Breast epithelium (tissue), 4 donors: ENCODE measurements around the gene CA9. TPM values are rescaled to one million over a fixed set of nuclear protein-coding genes. Genes with fewer than 3 reads are reported as not detected.

Source experiments
- DNase-seq, 2 donors: peaks; one replicate each; pipeline ENCODE4 v3.0.0-alpha.2; 2019; ENCODE audit warnings: low spot score in 2 of 2
- H3K27ac ChIP-seq, 2 donors: fragments of 200-600 bp; sonication (generic) in 1 of 2; one replicate each; pipeline ENCODE4 v1.5.1; 2016 to 2019; ENCODE audit warnings: mild to moderate bottlenecking in 1 of 2
- H3K27me3 ChIP-seq, 2 donors: fragments of 200-600 bp; sonication (generic) in 1 of 2; one replicate each; pipeline versions ENCODE4 v1.5.1 to v1.6.0; 2017 to 2019; ENCODE audit warnings: control low read depth in 1 of 2, mild to moderate bottlenecking in 1 of 2
- H3K36me3 ChIP-seq: fragments of 200-600 bp; one replicate; pipeline ENCODE4 v1.5.1; 2019
- H3K4me1 ChIP-seq, 2 donors: fragments of 200-600 bp; sonication (generic); one replicate each; pipeline ENCODE4 v1.5.1; 2016 to 2019; ENCODE audit warnings: control low read depth in 1 of 2
- H3K4me3 ChIP-seq, 3 donors: fragments of 200-600 bp; sonication (generic); 1 replicate in 2 of 3; 2 replicates in 1 of 3; pipeline ENCODE4 v1.5.1; 2016 to 2019; ENCODE audit warnings: mild to moderate bottlenecking in 3 of 3, moderate library complexity in 2 of 3
- H3K9me3 ChIP-seq, 2 donors: fragments of 200-600 bp; sonication (generic) in 1 of 2; one replicate each; pipeline ENCODE4 v1.5.1; 2016 to 2019; ENCODE audit warnings: control low read depth in 1 of 2
- CTCF ChIP-seq, 3 donors: fragments of 450-650 bp; IDR thresholded peaks; one replicate each; pipeline ENCODE4 v1.5.1; 2016 to 2017; ENCODE audit warnings: antibody characterized with exemption in 3 of 3, mild to moderate bottlenecking in 3 of 3, moderate library complexity in 3 of 3
- POLR2A ChIP-seq: fragments of 450-650 bp; IDR thresholded peaks from one replicate; pipeline ENCODE4 v1.6.1; 2016; ENCODE audit warnings: antibody characterized with exemption, mild to moderate bottlenecking, moderate library complexity
- POLR2AphosphoS5 ChIP-seq, 3 donors: sonication (generic); formaldehyde crosslinking; IDR thresholded peaks; one replicate each; pipeline ENCODE4 v1.6.1; 2017; ENCODE audit warnings: antibody characterized with exemption in 3 of 3
- intact Hi-C: fragments of 100-400 bp; cut with DNase I; formaldehyde crosslinking; loops from one replicate; pipeline ENCODE4 v1.15.1; 2023; ENCODE audit warnings: low total_unique reads
- total RNA-seq, 3 donors: library from RNA; depleted of rRNA; stranded (reverse); fragments of >200 nt; gene quantifications; one replicate each; pipeline ENCODE4 v1.1.0, GENCODE V29; 2016

CA9 gene
- total RNA-seq, 3 donors from 2014 or later, result 0.16 to 5.0 TPM; not detected in 1

- Histone ChIP-seq H3K27ac (peak overlapping the region in 1 of 2 donors; percentile 98), H3K4me3 (no peak overlapping the region), H3K9me3 (no peaks in the 10 kb centered on the region), H3K27me3 (no peaks in the 10 kb centered on the region), H3K4me1 (no peaks in the 10 kb centered on the region), H3K36me3 (no peaks in the 10 kb centered on the region)
- TF ChIP-seq POLR2AphosphoS5 (IDR thresholded peaks at IDR 0.05) (no peak), POLR2A (no peak)
- intact Hi-C loops, result loop anchor here (5.0 kb wide), 1 partner anchor 176 kb away; no protein-coding TSS in a partner anchor
- no peak for DNase-seq
Observed at GRCh38 chr9:35656348-35656747, 17.4 kb upstream of the CA9 start.

GRCh38 chr9:35656831-35657545 is 16.7 kb upstream of the CA9 start:
- Histone ChIP-seq H3K36me3 (no peaks in the 10 kb centered on the region), H3K4me3 (peak overlapping the region; percentile 89 to 96 (median 92)), H3K27ac (peak overlapping the region; percentile 98), H3K9me3 (no peaks in the 10 kb centered on the region), H3K27me3 (no peaks in the 10 kb centered on the region), H3K4me1 (no peaks in the 10 kb centered on the region)
- TF ChIP-seq POLR2AphosphoS5 (IDR thresholded peaks at IDR 0.05) (no peak), POLR2A (no peak), CTCF (IDR thresholded peaks at IDR 0.05) (no peak)
- peak in 1 of 2 donors; percentile 53 for DNase-seq
- intact Hi-C loops, result loop anchor here (5.0 kb wide), 1 partner anchor 175 kb away; no protein-coding TSS in a partner anchor

GRCh38 chr9:35657546-35658136 is 16.1 kb upstream of the CA9 start, which contains the start of gene RMRP:
TSS of gene RMRP (minus strand) at chr9:35658019.
- Histone ChIP-seq H3K36me3 (no peaks in the 10 kb centered on the region), H3K27me3 (no peaks in the 10 kb centered on the region), H3K4me1 (no peaks in the 10 kb centered on the region), H3K9me3 (no peaks in the 10 kb centered on the region), H3K27ac (peak within 1 kb of the TSS; percentile 98), H3K4me3 (peak within 1 kb of the TSS; percentile 89 to 96 (median 92))
- peak; percentile 94 to 98 for DNase-seq
- intact Hi-C loops, result loop anchor here (5.0 kb wide), 1 partner anchor 175 kb away; no protein-coding TSS in a partner anchor
- TF ChIP-seq CTCF (IDR thresholded peaks at IDR 0.05) (peak; percentile 46 to 65 (median 56)), POLR2AphosphoS5 (IDR thresholded peaks at IDR 0.05) (peak; percentile 64 to 97 (median 88)), POLR2A (peak; percentile 36)

- H3K36me3 ChIP-seq, result no peaks in the 10 kb centered on the region
- TF ChIP-seq POLR2AphosphoS5 (IDR thresholded peaks at IDR 0.05) (peak in 2 of 3 donors; percentile 22 to 23), POLR2A (peak; percentile 52), CTCF (IDR thresholded peaks at IDR 0.05) (peak; percentile 37 to 75 (median 48))
- no peaks in the 10 kb centered on the region for H3K4me1 ChIP-seq
- H3K9me3 ChIP-seq, result no peaks in the 10 kb centered on the region
- peak within 1 kb of the TSS; percentile 89 to 96 (median 92) for H3K4me3 ChIP-seq
- peak within 1 kb of the TSS; percentile 98 for H3K27ac ChIP-seq
- no peaks in the 10 kb centered on the region for H3K27me3 ChIP-seq
- intact Hi-C loops, result loop anchor here (5.0 kb wide), 1 partner anchor 174 kb away; no protein-coding TSS in a partner anchor
- peak; percentile 75 to 79 for DNase-seq
Observed at GRCh38 chr9:35658137-35658967, 15.4 kb upstream of the CA9 start, which contains the start of gene CCDC107. TSS of gene CCDC107 (plus strand) at chr9:35658292. CDS start at chr9:35658380, 88 bp downstream.

- DNase-seq, result peak in 1 of 2 donors; percentile 49
- TF ChIP-seq POLR2A, result no peak
- no peak for TF ChIP-seq POLR2AphosphoS5 (IDR thresholded peaks at IDR 0.05)
- TF ChIP-seq CTCF (IDR thresholded peaks at IDR 0.05), result no peak
- Histone ChIP-seq H3K27ac (peak overlapping the region; percentile 98), H3K4me1 (no peaks in the 10 kb centered on the region), H3K36me3 (no peaks in the 10 kb centered on the region), H3K9me3 (no peaks in the 10 kb centered on the region), H3K27me3 (no peaks in the 10 kb centered on the region), H3K4me3 (peak overlapping the region; percentile 89 to 96 (median 92))
- intact Hi-C loops, result loop anchor here (5.0 kb wide), 1 partner anchor 173 kb away; no protein-coding TSS in a partner anchor
Observed at GRCh38 chr9:35658968-35659220, 14.8 kb upstream of the CA9 start.
